ENCODE measurements around the gene ORC6.
"Not testable (repeated sequence)": the region's sequence is repeated elsewhere in the genome, so short reads cannot be mapped to it uniquely, and the experiment has no call there.

DNA sequence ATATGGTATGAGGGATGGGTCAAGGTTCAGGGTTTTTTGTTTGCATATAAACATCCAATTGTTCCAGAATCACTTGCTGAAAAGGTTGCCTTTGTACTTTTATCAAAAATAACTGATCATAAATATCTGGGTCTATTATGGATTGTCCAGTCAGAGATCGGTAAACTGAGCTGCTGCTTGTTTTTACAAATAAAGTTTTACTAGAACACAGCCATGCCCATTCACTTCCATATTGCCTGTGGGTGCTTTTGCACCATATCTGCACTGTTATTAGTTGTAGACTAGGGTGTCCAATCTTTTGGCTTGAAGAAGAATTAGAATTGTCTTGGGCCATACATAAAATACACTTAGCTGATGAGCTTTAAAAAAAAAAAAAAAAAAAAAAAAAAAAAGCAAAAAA is 11.5 kb upstream of the ORC6 start:
- TF ChIP-seq EZH2 (IDR thresholded peaks at IDR 0.05; ENCODE audit: borderline replicate concordance, low read depth, low read length, poor library complexity, severe bottlenecking) = not testable (repeated sequence)
- TF ChIP-seq, protein P1, sequence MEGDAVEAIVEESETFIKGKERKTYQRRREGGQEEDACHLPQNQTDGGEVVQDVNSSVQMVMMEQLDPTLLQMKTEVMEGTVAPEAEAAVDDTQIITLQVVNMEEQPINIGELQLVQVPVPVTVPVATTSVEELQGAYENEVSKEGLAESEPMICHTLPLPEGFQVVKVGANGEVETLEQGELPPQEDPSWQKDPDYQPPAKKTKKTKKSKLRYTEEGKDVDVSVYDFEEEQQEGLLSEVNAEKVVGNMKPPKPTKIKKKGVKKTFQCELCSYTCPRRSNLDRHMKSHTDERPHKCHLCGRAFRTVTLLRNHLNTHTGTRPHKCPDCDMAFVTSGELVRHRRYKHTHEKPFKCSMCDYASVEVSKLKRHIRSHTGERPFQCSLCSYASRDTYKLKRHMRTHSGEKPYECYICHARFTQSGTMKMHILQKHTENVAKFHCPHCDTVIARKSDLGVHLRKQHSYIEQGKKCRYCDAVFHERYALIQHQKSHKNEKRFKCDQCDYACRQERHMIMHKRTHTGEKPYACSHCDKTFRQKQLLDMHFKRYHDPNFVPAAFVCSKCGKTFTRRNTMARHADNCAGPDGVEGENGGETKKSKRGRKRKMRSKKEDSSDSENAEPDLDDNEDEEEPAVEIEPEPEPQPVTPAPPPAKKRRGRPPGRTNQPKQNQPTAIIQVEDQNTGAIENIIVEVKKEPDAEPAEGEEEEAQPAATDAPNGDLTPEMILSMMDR (conservative IDR thresholded peaks at IDR 0.05; ENCODE audit: low read depth, low read length) = not testable (repeated sequence)

All from A673 (cell line).